Liver (tissue), 3 donors: ENCODE measurements around the gene NFXL1.

Source experiments
- FOXA1 ChIP-seq: IDR thresholded peaks from 2 replicates; pipeline ENCODE4 v1.6.1; 2016; ENCODE audit warnings: antibody characterized with exemption
- GABPA ChIP-seq, 2 donors: IDR thresholded peaks in 1 of 2; conservative IDR thresholded peaks in 1 of 2; 2 replicates each; pipeline ENCODE4 v1.6.1; 2016; ENCODE audit warnings: antibody characterized with exemption in 2 of 2, mild to moderate bottlenecking in 1 of 2, moderate library complexity in 1 of 2
- HNF4A ChIP-seq, 2 donors: conservative IDR thresholded peaks; 2 replicates each; pipeline ENCODE4 v1.6.1; 2016; ENCODE audit warnings: antibody characterized with exemption in 2 of 2, mild to moderate bottlenecking in 2 of 2
- TAF1 ChIP-seq: conservative IDR thresholded peaks from 2 replicates; pipeline ENCODE4 v1.6.1; 2016; ENCODE audit warnings: antibody characterized with exemption, mild to moderate bottlenecking
- YY1 ChIP-seq: IDR thresholded peaks from 2 replicates; pipeline ENCODE4 v1.6.1; 2016; ENCODE audit warnings: antibody characterized with exemption, mild to moderate bottlenecking
- TF ChIP-seq, protein P1 (sequence below): IDR thresholded peaks from 2 replicates; pipeline ENCODE4 v1.6.1; 2016; ENCODE audit warnings: antibody characterized with exemption
- TF ChIP-seq, protein P2 (sequence below): fragments of 150-350 bp; IDR thresholded peaks from 2 replicates; pipeline ENCODE4 v1.5.1; 2017; ENCODE audit warnings: improper control_type of control experiment, low read depth, low read length; ENCODE audit not compliant: missing input control
- TF ChIP-seq, protein P3 (sequence below): IDR thresholded peaks from 2 replicates; pipeline ENCODE4 v1.6.1; 2016; ENCODE audit warnings: antibody characterized with exemption, mild to moderate bottlenecking
- donor health status: healthy.
- donor health status: healthy.

DNA sequence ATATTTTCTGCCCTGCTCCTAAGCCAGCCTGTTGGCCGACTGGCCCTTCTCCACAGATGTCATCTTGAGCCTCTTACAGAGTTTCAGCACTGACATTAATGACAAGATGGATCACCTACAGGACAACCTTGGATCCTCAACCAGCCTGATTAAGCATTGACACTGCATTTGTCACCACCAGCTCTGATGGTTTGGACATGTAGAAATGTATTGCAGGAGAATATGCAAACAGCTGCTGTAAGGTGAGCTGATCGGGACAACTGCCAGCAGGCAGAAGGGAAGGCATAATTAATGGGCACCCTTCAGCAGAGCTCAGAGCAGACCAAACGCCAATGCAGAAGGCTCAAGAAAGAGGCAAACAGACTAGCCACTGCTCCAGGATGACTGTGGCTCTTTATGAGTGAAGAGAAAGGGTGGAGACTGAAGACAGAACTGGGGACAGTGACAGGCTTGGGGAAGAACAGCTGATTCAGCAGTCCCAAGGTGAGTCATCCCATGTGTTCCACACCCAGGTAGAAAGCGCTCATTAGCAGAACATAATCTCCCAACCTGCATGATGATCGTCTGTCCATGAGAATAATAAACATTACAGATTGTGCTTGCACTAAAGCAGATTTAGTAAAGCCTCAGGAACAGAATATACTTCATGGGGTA lies 83.2 kb downstream of the NFXL1 start:
- TF ChIP-seq, protein P1, sequence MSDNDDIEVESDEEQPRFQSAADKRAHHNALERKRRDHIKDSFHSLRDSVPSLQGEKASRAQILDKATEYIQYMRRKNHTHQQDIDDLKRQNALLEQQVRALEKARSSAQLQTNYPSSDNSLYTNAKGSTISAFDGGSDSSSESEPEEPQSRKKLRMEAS, result no peak
- TF ChIP-seq, protein P2, sequence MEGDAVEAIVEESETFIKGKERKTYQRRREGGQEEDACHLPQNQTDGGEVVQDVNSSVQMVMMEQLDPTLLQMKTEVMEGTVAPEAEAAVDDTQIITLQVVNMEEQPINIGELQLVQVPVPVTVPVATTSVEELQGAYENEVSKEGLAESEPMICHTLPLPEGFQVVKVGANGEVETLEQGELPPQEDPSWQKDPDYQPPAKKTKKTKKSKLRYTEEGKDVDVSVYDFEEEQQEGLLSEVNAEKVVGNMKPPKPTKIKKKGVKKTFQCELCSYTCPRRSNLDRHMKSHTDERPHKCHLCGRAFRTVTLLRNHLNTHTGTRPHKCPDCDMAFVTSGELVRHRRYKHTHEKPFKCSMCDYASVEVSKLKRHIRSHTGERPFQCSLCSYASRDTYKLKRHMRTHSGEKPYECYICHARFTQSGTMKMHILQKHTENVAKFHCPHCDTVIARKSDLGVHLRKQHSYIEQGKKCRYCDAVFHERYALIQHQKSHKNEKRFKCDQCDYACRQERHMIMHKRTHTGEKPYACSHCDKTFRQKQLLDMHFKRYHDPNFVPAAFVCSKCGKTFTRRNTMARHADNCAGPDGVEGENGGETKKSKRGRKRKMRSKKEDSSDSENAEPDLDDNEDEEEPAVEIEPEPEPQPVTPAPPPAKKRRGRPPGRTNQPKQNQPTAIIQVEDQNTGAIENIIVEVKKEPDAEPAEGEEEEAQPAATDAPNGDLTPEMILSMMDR, result no peak
- no peak for TF ChIP-seq HNF4A (conservative IDR thresholded peaks at IDR 0.05)
- no peak for TF ChIP-seq GABPA (IDR thresholded peaks at IDR 0.05 in 1 of 2, conservative IDR thresholded peaks at IDR 0.05 in 1 of 2)
- no peak for TF ChIP-seq YY1
- TF ChIP-seq TAF1, result no peak
- TF ChIP-seq FOXA1, result no peak
- TF ChIP-seq, protein P3, sequence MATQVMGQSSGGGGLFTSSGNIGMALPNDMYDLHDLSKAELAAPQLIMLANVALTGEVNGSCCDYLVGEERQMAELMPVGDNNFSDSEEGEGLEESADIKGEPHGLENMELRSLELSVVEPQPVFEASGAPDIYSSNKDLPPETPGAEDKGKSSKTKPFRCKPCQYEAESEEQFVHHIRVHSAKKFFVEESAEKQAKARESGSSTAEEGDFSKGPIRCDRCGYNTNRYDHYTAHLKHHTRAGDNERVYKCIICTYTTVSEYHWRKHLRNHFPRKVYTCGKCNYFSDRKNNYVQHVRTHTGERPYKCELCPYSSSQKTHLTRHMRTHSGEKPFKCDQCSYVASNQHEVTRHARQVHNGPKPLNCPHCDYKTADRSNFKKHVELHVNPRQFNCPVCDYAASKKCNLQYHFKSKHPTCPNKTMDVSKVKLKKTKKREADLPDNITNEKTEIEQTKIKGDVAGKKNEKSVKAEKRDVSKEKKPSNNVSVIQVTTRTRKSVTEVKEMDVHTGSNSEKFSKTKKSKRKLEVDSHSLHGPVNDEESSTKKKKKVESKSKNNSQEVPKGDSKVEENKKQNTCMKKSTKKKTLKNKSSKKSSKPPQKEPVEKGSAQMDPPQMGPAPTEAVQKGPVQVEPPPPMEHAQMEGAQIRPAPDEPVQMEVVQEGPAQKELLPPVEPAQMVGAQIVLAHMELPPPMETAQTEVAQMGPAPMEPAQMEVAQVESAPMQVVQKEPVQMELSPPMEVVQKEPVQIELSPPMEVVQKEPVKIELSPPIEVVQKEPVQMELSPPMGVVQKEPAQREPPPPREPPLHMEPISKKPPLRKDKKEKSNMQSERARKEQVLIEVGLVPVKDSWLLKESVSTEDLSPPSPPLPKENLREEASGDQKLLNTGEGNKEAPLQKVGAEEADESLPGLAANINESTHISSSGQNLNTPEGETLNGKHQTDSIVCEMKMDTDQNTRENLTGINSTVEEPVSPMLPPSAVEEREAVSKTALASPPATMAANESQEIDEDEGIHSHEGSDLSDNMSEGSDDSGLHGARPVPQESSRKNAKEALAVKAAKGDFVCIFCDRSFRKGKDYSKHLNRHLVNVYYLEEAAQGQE, result no peak
